OCI-LY7 (cell line): Measurements from ENCODE around the gene PACSIN3.

Experiments
- CTCF ChIP-seq: fragments of 200-600 bp; sonication (generic); conservative IDR thresholded peaks from 2 replicates; pipeline ENCODE4 v1.5.1; 2014; ENCODE audit warnings: mild to moderate bottlenecking, antibody characterized with exemption, low read length, moderate library complexity, mixed read lengths
- EZH2phosphoT487 ChIP-seq: fragments of 200-600 bp; sonication (generic); IDR thresholded peaks from 2 replicates; pipeline ENCODE4 v1.6.1; 2018; ENCODE audit warnings: low read depth, borderline replicate concordance, mild to moderate bottlenecking, mixed run types, antibody characterized with exemption, low read length, moderate library complexity, mixed read lengths

GRCh38 chr11:47192111-47192510 lies 5.9 kb upstream of the PACSIN3 start:
- TF ChIP-seq CTCF (no peak), EZH2phosphoT487 (no peak)
